ENCODE measurements around the gene TRPV3.
"Not testable (repeated sequence)": the region's sequence is repeated elsewhere in the genome, so short reads cannot be mapped to it uniquely, and the experiment has no call there.

Gene TRPV3

GRCh38 chr17:3557768-3558583 lies at the start of gene TRPV3:
TSS of gene TRPV3 (minus strand) at chr17:3557812. CDS start at chr17:3554850, 2,962 bp downstream.
- no peak for DNase-seq (ENCODE audit: low read depth, low spot score)

DNA sequence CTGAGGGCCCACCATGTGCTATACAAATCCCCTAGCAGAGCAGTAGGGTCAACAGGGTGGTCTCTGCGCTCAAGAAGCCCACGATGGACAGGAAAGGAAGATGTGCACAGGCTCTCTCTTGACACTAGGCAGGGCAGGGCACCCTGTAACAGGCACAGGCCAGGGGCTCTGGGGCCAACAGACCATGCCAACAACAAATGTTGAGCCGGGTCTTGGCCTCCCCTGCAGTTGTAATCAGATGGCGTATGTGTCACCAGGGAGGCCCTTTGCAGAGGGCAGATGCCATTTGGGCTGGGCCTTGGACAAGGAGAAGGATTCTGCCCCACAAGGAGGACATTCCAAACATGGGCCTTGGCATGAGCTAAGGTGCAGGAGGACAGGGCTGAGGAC lies 46.3 kb upstream of the TRPV3 start:
- DNase-seq (ENCODE audit: low read depth, low spot score) = no peak

GRCh38 chr17:3603119-3603869 lies 45.7 kb upstream of the TRPV3 start:
- DNase-seq (ENCODE audit: low read depth, low spot score) = no peak

DNA sequence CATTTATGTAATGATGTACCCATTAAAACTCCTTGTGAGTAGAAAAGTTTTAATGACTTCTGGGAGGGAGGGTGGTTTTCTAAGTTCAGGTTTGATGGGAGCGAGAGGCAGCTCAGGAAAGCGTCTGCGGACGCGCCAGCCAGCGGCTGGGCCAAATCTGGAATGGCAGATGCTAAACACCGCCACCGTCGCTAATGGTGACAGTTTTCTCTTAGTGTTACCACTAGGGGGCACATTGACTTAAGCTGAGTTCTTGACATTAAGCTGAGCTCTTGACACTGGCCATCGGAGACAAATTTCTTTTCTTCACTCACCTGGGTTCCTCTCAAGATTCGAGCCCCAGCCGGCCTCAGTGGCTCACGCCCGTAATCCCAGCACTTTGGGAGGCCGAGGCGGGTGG lies 44.9 kb upstream of the TRPV3 start:
- no peak for DNase-seq (ENCODE audit: low read depth, low spot score)

DNA sequence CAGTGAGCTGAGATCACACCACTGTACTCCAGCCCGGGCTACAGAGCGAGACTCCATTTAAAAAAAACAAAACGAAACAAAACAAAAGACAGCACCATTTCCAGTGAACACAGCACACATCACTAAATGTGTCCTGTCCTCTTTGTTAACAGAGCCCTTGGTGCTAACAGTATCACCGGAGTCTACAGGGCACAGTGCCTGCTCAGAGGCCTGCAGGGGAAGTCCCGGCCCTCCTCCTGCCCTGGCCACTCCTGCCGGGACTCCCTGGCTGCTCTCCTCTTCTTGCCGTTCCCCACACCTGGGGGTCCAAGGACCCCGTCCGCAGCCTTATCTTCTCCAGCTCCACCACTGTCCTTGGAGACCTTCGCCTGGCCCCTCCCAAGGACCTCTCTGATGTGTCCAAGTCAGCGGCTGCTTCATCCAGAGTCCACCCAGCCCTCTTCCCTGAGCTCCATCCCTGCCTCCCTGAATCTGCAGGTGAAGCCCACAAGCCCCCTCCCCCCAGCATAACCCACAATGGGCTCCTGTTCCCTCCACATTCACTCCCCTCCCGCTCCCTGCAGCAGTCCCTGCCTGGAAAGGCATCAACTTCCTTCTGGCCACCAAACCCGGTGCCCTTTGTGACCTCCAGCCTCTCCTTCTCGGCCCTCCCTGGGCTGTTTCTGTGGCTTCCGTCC lies 43.1 kb upstream of the TRPV3 start:
- no peak for DNase-seq (ENCODE audit: low read depth, low spot score)

- DNase-seq (ENCODE audit: low read depth, low spot score) = no peak
Observed at GRCh38 chr17:3598078-3598477, 40.5 kb upstream of the TRPV3 start.

DNA sequence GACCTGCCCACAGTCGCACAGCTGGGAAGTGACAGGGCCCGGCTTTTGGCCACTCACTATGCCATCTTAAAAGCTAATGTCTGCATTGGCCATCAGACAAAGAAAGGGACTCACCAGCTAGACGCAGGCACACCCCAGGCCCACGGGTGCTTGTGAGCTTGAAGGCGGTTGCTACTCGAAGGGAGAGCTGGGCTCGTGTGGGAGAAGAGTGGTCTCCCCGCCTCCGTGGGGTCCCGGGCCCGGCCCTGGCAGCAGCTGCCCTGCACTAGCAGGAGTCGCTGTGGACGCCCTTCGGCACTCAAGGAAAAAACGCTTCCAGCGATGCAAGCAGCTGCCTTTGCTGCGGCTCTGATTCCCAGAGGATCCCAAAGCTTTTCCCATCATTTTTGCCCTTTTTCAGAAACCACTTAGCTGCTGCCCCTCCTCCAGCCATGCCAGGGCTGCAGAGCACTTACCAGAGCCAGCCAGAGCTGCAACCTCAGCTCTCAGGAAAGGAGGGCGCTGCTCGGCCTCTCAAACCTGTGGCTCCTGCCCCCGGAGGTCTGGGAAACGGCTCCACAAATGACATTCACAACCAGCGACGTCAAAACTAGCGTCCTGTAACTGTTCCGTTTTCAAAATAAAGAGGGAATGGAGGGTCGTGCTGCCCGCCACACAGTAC lies 39.3 kb upstream of the TRPV3 start:
- no peak for DNase-seq (ENCODE audit: low read depth, low spot score)

DNA sequence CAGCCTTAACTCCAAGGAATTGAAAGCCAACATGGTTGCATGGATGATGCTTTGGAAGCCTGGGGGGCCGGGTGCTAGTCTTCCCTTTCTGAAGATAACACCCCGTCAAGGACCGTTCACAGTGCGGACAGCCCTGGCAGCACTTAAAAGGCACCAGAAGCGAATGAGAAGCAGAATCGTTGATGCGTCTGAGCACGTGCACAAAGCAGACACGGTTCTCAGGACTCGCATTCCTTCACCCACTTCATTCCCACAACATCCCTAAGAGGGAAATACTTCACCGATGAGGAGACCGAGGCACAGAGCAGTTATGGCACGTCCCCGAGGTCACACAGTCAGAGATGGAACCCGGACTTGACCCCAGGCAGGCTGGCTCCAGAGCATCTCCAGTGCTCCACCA lies 37.4 kb upstream of the TRPV3 start:
- no peak for DNase-seq (ENCODE audit: low read depth, low spot score)

DNA sequence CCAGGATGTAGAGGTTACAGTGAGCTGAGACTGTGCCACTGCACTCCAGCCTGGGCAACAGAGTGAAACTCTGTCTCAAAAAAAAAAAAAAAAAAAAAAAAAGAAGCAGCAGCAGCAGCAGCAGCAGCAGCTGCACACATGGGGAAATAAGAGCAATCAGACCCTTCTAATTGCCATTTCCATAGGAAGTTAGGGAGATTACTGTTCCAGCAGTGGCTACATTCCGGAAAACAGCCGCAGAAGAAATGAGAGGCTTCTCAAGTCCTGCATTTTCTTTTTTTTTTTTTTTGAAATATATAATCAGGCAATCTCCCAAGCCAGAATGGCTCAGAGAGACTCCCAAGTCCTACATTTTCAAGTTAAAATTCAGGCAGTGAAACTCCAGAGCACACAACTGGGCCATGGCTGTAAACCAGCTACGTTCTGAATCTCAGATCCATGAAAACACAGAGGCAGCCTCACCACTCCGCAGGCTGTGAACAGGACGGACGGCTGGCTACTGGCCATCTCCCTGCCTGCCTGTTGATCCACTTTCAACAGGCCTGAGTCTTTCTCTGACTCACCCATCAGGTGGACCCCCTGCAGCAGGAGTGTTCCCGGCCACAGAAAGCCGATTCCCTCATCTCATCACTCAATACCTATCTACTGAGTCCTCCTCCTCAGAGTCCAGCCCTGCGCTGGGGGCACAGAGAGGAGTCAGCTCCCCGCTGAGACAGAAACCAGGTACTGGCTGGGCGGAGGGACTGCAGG lies 36.6 kb upstream of the TRPV3 start:
- no peak for DNase-seq (ENCODE audit: low read depth, low spot score)

GRCh38 chr17:3593384-3593783 lies 35.8 kb upstream of the TRPV3 start:
- DNase-seq (ENCODE audit: low read depth, low spot score) = no peak

DNA sequence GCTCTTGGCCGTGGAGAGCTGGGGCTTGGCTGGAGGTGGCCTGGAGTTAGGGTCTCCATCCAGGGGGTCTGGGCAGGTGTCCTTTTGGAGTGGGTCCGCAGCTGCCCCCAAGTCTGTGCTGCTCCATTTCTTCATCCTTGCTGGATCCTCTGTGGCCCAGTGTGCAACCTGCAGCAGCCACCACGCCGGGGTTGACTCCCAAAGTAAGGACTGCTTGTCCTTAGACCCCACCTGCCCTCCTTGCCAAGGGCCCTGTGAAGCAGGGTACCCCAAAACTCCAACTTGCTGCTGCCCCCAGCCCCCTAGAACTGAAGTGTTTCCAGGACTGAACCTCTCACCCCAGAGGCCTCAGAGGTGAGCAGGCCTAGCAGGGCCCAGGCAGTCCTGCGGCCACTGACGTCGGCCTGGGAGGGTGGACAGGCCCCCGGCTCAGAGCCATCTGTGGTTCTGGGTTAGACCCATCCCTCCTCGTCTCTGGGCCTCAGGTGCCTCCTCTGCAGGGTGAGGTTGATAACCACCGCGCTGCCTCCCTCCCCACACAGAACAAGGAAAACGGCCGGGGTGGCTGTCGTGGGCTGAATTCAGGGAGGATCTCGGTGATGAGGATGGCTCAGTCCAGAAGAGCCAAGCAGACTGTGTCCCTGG lies 34.7 kb upstream of the TRPV3 start:
- no peak for DNase-seq (ENCODE audit: low read depth, low spot score)

DNA sequence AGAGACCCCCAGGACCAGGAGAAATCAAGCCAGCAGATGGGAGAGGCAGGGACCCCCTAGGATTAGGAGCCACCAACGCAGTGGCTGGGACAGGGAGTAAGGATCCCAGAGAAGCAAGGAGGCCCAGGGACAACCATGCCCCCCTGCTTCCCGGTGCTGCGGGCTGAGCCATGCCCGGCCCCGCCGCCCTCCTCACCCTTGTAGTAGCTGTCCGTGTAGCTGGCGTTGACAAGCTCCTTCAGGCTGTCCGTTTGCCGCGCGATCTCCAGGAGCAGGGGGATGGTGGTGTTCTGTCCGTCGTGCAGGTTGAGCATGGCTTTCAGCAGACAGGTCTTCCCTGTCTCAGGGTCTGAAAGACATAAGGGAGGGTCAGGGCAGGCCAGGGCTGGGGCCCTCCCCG lies 33.2 kb upstream of the TRPV3 start:
- no peak for DNase-seq (ENCODE audit: low read depth, low spot score)

- DNase-seq (ENCODE audit: low read depth, low spot score) = no peak
Observed at GRCh38 chr17:3590231-3590630, 32.6 kb upstream of the TRPV3 start.

- no peak for DNase-seq (ENCODE audit: low read depth, low spot score)
Observed at GRCh38 chr17:3589784-3590183, 32.2 kb upstream of the TRPV3 start.

DNA sequence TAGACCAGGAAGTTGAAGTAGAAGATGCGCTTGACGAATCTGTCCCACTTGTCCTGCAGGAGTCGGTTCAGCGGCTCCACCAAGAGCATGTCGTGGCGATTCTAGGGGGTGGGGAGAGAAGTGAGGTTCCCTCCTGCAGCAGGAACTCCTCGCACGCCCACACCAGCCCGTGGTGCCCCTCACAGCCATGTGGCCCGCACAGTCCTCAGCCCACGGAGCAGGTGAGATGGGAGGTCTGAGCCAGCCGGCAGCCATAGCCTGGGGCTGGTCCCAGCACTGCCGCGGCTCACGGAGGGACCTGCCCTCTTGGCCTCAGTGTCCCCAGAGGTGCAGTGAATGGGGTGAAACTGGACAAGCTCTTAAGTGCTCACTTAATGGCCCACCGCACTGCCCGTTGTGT lies 28.2 kb upstream of the TRPV3 start:
- no peak for DNase-seq (ENCODE audit: low read depth, low spot score)

- no peak for DNase-seq (ENCODE audit: low read depth, low spot score)
Observed at GRCh38 chr17:3583456-3583855, 25.8 kb upstream of the TRPV3 start.

DNA sequence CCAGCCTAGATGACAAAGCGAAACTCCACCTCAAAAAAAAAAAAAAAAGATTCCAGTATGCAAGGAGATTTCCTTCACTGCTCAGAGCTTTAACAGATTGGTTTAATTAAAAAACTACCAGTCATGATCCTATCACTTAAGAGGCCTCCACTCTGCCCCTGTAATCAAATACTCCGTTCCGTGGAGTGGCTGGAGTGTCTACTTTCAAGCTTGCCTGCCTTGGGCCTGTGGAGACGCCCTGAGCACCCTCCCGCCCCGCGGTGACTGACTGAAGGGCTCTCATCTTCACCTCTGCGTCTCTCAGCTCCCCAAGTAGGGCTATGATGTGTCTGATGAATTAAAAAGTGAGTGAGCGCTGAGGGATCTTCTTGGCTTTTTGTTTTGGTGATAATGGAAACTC lies 25.3 kb upstream of the TRPV3 start:
- DNase-seq (ENCODE audit: low read depth, low spot score) = no peak

DNA sequence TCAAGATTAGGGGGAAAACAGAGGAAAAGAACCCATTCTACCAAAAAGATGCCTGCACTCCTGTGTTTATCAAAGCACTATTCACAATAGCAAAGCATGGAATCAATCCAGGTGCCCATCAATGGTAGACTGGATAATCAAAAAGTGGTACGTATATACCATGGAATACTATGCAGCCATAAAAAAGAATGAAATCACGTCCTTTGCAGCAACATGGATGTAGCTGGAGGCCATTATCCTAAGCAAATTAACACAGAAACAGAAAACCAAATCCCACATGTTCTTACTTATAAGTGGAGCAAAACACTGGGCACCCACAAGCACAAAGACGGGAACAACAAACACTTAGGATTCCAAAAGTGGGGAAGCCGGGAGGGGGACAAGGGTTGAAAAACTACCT lies 21.1 kb upstream of the TRPV3 start:
- DNase-seq (ENCODE audit: low read depth, low spot score) = not testable (repeated sequence)

DNA sequence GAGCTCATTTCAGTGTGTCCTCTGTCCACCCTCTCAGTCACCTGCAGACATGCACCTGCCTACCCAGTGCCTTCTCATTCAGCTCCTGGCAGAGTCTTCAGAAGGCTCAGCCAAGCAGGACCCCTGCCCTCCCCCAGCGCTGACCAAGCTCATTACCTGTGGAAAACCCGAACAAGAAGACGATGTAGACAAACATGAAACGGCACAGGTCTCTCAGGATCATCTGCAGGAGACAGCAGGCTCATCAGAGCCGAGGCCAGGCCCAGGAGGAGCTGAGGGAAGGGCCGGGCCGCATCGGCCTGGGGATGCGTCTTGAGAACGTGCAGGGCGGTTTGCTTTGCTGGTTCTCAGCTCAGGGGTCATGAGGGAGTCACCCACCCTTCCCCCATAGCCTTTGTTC lies 19.4 kb upstream of the TRPV3 start:
- no peak for DNase-seq (ENCODE audit: low read depth, low spot score)

- no peak for DNase-seq (ENCODE audit: low read depth, low spot score)
Observed at GRCh38 chr17:3575511-3575910, 17.9 kb upstream of the TRPV3 start.

DNA sequence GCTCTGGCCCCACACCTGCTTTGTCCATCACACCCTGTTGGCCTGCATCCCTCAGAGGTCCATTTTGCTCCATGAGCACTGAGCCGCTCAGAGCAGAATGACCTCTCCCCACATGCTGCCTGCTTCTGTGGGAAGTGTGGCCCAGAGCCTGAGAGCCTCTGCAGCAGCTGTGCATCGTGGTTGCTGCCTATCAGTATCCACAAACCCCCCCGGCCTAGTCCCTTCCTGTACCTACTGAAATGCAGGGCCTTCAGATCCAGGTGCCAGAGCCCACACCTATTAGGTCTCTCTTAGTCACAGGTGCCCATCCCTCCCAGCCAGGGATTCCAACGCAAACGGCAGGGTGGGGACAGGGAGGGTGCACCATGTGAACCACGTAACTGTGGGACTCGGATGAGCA lies 16.6 kb upstream of the TRPV3 start:
- no peak for DNase-seq (ENCODE audit: low read depth, low spot score)
